COR-L47 (cell line): Measurements from ENCODE around the gene LAPTM5.
"Not testable (repeated sequence)": the region's sequence is repeated elsewhere in the genome, so short reads cannot be mapped to it uniquely, and the experiment has no call there.

Experiments
- DNase-seq: peaks from one replicate; lab custom pipeline; 2025; lab: John Stamatoyannopoulos, UW

LAPTM5 gene

DNA sequence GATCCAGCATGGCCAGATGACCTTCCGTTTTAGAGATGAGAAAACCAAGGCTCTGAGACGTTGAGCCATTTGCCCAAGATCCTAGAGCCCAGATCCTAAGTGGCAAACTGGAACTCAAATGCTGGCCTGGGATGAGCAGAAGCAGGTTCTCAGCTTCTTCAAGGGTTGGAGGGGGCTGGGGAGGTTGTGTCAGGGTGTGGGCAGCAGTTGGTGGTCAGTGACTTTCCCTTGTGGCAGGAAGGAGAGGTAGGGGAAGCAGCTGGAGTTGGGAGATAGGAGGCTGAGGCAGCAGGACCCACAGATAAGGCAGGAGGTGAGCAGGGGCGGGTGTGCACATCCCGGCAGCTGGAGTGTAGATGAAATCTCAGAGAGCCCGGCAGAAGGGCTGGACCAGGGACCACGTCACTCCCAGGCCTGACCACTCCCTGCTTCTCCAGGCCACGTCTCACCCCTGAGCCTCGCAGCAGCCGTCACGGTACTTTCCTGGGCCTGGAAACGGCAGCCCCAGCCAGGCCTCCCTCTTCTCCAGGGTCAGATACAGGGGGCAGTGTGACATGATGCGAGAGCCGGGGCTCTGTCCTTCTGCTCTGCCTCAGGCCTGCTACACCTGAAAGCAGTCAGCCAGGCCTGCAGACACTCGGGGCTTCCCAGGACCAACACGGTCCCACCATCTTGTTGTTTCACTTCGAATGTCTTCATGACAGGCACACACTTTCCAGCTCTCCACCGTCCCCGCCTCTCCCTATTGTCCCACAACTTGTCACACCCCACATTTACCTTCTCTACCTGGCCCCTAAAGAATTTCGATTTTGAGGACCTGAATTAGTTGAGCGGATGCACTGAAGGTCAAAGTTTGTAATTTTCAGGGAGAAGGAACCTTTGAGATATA is 11.5 kb upstream of the LAPTM5 start:
- DNase-seq: no peak

DNA sequence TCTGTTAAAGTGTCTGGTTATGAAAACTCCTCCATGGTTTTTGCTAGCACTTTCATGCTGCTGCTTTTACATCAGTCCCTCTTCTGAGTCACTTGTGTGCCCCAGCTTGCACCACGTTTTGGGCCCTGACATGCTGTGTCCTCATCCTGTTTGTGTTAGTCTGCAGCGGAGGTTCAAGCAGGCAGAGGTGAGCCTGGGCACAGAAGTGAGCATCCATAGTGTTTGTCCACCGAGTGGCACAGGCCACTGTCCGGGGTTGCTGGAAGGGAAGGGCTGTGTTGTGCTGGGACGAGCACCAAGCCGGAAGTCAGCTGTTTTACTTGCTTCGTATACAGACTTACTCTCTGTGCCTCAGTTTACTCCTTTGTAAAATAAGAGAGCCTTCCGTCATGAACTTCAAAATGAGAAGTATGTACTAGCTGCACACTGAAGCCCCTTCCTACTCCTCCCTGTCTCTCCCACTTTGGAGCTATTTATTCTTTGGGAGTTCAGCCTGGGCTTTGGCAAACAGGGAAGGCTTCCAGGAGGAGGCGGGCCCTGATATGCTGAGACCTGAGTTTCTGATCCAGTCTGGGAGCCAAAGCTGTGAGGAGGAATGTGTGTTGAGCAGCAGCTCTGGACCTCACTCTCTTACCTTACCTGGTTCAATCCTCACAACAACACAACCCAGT is 10.7 kb upstream of the LAPTM5 start:
- DNase-seq: no peak

DNA sequence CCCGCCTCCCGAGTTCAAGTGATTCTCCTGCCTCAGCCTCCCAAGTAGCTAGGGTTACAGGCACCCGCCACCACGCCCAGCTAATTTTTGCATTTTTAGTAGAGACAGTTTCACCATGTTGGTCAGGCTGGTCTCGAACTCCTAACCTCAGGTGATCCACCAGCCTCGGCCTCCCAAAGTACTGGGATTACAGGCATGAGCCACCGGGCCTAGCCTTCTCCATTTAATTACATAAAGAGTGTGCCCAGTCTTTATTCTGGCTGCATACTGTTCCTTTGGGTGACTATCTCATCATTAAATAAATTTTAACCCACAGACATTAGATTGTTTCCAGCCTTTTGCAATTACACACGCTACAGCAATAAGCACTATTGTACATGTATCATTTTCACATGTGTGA is 9.4 kb upstream of the LAPTM5 start:
- not testable (repeated sequence) for DNase-seq

DNA sequence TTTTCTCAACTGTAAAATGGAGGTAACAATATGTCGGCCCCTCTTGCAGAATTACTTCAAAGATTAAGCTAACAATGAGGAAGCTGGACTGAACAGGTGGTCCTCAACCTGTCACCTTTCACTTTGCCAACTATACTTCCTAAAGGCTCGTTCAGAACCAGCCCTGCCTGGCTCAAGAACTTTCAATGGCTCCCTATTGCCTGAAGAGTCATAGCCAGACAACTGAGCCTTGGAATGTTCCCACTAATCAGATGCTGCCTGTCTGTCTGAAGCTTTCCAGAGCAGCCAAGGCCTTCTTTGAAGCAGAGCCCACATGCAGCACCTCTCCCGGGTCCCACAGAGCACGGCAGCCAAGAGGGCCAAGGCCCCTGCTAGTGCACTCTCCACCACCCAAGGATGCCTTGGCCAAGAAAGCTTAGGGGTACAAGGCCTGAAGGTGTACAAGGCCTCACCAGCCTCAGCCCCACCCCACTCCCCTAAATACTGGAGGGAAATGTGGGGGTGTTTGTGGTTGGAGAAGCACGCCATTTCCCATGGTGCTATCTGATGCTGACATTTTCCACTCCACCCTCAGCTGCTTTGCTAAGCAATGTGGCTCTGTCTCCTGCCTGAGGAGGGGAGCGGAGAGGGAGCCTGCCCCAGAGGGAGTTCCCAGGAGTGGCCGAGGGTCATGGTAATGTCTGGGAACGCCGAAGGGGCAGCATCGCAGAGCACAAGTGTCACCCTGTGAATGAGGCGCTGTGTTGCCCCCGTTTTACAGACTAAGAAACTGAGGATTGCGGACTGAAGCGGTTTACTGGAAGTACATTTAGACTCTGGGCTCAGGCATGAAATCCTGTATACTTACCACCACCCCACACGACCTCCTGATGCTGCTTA is 8.2 kb upstream of the LAPTM5 start:
- DNase-seq: no peak

DNA sequence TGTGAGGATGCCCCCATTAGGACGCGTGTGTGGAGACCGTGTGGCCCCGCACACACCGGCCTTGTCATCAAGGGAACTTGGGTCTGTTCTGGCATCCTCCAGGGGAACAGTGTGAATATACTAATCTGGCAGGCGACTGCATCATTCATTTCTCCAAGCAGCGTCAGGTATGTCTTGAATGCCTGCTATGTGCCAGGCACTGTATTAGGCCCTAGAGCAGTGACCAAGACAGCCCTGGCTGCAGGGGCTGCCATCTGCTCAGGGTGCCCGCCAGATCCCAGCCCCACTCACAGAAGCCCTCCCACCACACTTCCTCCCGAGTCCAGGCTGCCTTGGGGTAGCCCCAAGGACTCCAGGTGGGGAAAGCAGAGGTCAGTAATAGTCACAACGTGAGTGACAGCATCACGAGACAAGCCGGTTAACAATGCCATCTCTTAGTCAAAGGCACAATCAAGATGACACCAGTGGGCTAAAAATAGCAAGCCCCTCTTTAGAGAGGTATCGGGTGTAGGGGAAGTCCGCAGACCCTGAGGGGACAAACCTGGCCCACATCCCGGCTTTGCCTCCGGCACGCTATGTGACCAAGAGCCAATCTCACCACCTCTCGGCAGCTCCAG is 7.5 kb upstream of the LAPTM5 start:
- DNase-seq: no peak

DNA sequence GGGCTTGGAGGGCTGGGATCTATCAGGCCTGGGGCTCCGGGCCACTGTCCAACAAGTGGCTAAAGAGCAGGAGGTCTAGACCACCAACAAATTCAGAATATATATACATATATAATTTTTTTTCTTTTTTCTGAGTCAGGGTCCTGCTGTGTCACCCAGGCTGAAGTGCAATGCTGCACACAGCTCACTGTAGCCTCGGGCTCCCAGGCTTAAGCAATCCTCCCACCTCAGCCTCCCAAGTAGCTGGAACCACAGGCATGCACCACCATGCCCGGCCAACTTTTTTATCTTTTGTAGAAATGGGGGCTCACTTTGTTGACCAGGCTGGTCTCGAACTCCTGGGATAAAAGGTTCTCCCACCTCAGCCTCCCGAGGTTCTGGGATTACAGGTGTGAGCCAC is 6.8 kb upstream of the LAPTM5 start:
- no peak for DNase-seq

DNA sequence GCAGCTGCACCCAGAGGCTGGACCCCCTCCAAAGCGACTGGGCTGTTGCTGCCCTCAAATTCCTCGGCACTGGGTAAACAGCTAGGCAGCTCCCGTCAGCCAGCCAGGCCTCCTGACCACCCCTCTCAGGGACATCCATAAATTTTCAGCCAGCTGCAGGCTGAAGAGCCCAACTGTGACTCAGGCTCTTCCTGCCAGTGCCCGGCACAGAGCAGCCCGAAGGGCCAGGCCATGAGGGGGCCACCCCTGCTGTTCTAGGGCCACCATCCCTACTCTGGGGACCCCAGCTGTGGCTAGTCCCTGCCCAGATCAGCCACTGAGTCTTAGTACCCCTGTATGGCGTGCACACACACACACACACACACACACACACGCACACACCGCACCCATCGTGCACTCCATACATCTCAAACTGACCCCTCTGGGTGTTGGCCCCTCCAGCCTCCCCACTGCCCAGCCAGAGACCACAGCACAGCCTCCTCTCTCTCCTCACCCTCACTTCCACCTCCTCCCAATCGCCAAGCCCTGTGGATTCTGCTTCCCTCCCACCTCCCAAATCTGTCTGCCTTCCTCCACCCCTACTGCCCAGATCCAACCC is 6.2 kb upstream of the LAPTM5 start:
- no peak for DNase-seq

DNA sequence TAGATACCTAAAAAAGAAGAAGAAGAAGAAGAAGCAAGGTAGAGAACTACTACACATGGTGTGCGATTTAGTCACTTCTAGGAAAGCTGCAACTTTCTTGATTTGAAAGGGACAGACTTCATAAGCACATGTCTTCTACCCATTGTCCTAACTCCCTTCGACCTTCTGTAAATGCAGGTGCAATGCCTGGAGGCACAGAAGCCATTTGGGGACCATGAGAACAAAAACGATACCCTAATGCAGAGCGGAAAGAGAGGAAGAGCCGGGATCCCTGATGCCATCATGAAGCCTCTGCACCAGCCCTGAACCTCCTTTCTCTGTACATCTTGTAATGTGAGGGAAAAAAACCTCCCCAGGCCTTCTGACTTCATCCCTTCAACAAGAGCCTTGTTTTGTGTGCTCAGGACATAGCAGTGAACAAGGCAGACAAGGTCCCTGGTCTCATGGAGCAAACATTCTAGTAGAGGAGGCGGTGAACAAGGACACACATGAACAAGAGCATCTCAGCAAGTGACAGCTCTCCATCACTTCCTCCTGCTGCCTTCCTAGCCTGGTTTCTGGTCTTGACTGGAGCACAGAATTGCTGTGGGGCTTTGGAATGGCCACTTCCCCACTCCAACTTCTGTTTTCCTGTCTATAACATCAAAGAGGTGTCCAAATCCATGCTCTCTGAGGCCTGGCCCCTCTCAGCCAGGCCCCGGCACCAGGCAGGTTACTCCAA is 5.5 kb upstream of the LAPTM5 start:
- no peak for DNase-seq

DNA sequence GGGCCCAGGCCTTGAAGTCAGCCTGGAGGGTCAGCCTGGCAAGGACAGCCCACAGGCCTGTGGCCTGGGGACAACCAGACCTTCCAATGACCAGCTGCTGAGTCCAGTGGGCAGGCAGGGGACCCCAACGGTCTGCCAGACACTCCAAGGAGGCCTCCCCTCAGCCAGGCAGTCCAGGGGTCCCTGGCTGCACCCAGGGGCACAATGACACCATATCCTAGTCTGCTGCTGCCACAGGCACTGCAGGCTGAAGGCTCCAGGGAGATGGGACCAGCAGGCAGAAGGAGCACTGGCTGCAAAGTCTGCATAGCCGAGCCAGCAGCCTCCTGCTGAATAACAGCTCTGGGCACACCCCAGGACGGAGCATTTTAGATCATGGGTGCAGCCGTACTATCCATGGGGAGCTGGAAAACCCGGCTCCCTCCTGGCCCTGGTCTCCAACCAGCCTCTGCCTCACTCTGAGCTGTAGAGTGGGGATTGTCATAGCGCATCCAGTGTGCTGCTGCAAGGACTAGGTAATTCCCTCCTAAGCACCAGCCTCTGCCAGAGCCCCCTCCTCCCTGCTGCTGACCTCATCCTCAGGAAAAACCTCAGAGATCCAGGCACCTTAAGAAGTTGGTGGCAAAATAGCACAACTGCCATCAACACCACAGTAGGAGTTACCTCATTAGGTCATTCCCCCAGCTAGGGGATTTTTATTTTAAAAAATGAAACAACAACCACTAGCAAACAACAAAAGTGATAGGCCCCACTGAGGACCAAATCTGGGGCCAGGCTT is 4.8 kb upstream of the LAPTM5 start:
- DNase-seq: no peak

DNA sequence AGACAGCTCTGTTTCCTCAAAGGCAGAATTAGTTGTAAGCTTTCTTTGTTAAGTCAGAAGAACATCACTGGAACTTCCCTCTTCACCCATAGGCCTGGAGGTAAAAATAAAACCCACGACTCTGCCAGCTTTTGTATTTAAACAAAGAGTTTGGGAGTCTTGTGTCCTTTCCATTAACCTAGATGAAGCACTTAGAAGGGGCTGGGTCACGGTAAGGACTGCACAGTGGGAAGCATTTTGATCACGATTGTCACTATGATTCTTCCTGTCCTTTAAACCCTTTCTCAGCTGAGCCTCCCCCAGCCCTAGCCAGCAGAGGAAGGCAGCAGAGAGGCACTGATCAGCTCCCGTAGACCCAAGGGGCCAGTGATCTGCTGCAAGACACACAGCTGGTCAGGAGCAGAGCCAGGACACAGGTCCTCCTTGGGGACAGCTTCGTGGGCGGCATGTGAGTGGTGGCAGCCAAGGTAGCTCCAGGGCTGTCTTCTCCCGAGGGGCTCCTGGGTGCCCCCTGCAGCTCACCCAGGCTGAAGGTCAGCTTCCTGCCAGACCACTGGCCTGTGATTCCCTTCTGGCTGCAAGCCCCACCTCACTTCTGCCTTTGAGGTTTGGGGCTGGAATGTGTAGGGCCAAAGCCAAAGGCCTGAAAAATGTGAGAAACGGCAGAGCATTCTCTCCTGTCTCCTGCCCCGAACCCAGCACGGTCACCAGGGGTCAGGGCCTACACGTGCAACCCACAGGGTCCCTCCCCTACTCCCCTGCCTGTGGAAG is 4.0 kb upstream of the LAPTM5 start:
- DNase-seq: no peak

DNA sequence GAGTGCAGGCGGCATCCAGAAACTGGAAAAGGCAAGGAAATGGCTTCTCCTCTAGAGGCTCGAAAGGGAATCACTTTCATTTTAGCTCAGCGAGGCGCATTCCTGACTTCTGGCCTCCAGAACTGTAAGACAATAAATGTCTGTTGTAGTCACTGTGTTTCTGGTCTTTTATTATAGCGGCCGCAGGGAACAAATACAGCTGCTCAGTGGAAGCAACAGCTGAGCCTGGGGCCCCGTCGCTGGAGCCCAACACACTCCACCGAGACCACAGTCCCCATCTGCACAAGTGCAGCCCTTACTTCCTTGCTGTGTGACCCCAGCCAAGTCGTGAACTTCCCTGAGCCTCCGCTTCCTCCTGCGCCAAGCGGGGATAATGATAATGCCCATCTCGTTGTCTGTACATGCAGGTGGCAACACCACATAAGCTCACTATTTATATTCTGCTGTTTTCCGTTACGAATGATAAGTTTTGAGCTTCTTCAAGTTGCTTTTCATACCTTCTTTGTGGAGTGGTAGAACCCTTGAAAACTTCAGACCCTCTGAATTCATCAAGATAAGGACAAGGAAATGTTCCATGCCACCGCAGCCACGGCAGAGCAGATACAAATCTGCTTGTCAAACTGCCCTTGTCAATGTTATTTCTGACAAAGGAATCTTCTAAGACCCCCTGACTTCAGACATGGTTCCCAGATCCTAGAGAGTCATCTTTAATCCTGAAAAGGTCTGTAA is 3.2 kb upstream of the LAPTM5 start:
- no peak for DNase-seq

DNA sequence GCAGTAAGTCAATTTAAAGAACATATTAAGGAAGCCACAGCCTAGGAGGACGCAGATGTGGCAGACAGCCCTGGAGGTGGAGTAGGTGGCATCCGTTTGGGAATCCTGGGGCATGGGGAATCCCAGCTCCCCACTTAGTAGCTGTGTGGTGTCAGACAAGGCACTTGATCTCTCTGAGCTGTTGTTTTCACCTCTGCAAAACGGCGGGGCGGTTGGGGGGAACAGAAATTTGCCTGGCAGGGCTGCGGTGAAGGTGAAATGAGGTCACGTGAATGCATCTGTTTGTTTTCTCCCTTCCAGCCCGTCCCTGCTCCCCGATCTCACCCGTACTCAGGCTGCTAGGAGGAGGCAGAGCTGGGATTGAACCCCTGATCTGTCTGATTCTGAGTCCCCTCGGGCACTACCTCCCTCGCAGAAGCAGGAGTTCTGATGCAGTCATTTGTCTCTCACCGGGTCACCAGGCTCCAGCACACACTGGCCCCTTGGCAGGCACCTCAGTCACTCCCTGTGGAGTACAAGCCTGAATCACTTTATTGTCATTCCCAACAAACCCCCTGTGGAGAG is 2.2 kb upstream of the LAPTM5 start:
- DNase-seq: no peak

DNA sequence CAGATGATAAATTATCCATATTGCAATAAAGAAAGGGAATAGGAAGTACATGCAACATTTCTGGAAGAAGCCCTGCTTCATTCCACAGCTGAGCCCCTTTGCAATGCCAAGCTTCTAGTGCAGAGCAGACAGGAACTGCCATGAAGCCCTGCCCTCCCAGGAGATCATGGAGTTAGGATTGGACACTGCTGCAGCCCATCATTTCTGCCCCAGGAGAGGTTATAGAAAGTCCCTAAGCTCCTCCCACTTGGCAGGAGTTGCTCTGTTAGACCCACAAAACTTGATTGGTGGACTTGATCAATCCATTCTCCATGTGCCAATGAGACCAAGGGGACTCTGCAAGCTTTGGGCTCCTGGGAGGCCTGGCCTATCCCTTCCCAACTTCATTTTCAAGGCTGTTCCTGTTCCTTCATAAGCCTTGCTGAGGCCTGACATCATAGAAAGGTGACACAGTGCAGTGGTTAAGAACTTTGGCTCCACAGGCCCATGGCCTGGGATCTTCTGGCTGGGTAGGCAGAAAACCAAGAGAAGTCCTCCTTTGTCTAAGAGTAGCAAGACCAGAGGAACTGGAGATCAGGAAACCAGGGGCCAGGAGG is 1.3 kb upstream of the LAPTM5 start:
- DNase-seq: no peak

DNA sequence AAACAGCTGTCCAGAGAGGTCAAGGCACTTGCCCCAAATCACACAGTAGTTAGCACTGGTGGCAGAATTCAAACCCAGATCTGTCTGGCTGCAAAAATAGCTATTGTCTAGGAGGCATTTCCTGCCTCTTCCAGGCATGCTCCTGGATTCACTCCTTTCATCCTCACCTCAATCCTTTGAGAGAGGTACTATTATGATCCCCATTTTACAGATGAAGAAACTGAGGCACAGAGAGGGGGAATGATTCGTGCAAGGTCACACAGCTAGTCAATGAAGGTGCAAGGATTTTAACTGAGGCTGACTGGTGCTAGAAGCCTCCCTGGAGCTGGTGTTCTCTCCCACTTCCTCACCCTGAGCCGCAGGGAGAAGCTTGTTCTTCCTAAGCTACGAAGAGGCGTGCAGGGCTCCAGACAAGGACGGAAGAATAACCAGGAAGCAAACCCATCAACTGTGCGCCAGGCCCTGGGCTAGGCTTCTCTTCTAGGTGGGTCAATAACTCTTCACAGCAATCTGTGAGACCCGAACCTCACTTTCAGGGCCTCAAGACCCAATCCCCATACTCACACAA is 631 bp upstream of the LAPTM5 start:
- no peak for DNase-seq

DNA sequence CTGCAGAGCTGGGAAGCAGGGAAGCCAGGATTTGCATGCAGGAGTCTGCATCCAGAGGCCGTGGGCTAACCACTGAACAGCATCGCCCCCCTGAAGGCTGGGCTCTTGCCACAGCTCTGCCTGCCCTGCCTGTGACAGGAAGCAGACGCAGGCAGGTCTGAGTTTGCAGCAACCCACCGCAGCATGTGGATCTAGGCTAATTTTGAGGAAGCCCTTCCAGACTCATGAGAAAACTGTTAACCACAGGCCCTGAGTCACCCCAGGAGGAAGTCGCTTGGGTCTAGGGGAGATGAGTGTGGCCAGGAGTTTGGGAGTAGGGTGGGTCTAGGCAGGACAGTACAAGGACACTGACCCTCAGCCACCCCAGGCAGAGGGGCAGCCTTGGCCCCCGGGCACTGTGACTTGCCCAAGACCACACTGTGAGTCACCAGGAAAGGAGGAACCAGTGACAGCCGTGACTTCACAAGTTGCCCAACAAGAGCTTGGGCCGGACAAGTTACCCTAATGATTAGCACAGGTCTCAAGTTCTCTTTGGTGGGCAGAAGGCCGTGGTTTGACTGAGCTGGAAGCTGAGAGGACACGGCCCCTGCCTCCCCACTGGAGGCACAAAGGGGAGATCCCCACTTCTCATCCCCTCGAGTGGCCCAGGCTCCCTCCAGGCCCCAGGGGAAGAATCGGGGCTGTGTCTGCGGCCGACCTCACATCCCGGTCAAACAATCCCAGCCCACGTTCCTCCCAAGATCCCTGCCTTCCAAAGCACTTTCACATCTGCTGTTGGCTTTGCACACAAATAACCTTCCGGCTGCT is 826 bp downstream of the LAPTM5 start:
- no peak for DNase-seq

DNA sequence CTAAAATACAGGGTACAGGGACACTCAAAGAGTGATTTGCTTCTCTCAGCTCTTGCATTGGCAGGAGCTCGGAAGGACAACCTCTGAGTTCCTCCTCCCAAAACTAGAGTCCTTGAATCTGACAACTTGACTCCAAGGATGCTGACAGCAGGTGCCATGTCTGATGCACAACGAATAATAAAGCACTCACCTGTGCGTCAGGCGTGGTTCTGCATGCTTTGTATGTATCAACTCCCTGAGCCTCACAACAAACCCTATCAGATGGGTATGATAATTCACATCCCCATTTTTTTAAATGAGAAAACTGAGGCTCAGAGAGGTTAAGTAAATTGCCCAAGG is 1.4 kb downstream of the LAPTM5 start:
- DNase-seq: no peak

DNA sequence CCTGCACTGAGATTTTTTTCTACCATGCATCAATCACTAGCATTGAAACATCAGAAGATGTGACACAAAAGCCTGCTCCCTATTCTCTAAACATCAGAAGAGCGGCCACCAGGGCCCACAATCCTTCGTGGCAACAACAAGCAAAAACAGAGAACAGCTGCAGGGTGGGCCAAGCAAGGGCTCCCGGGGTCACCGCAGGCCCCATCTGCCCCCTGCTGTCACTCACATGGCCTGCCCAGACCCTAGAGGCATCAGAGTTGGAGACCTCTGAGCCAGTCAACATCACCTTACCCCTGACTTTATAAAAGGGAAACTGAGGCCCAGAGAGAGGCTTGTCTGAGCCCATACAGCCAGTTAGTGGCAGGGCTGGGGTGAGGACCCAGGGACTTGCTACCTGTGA is 1.8 kb downstream of the LAPTM5 start:
- no peak for DNase-seq
